Ovary (tissue), 9 donors: ENCODE results near the gene ZNF280B. TPM values are rescaled to one million over a fixed set of nuclear protein-coding genes. Genes with fewer than 3 reads are reported as not detected.
"Not testable (repeated sequence)": the region's sequence is repeated elsewhere in the genome, so short reads cannot be mapped to it uniquely, and the experiment has no call there.

ENCODE experiments used
- DNase-seq, 5 donors: peaks; one replicate each; pipeline ENCODE4 v3.0.0-alpha.2; 2019 to 2020
- H3K27ac ChIP-seq, 2 donors: fragments of 200-600 bp; one replicate each; pipeline versions ENCODE4 v1.5.1 to v1.8.0; 2019 to 2022
- H3K27me3 ChIP-seq: fragments of 200-600 bp; one replicate; pipeline ENCODE4 v1.8.0; 2022
- H3K36me3 ChIP-seq: fragments of 200-600 bp; sonication (generic); one replicate; pipeline ENCODE4 v1.5.1; 2019
- H3K4me1 ChIP-seq: one replicate; pipeline ENCODE4 v1.8.1; 2013; ENCODE audit warnings: mild to moderate bottlenecking, moderate library complexity; ENCODE audit not compliant: insufficient read depth
- H3K4me3 ChIP-seq: fragments of 200-600 bp; sonication (generic); one replicate; pipeline ENCODE4 v1.5.1; 2017
- H3K9me3 ChIP-seq, 2 donors: fragments of 200-600 bp in 1 of 2; sonication (generic) in 1 of 2; one replicate each; pipeline versions ENCODE4 v1.5.1 to v1.8.1; 2013 to 2019; ENCODE audit warnings: mild to moderate bottlenecking in 1 of 2, moderate library complexity in 1 of 2
- EP300 ChIP-seq: sonication (generic); formaldehyde crosslinking; IDR thresholded peaks from one replicate; pipeline ENCODE4 v1.6.1; 2017; ENCODE audit warnings: antibody characterized with exemption
- POLR2A ChIP-seq: fragments of 450-650 bp; IDR thresholded peaks from one replicate; pipeline ENCODE4 v1.6.1; 2017; ENCODE audit warnings: antibody characterized with exemption, mild to moderate bottlenecking, moderate library complexity
- WGBS, 3 donors: extraction: QIAGEN DNeasy Blood & Tissue Kit in 1 of 3; methylation state at CpG; one replicate each; pipeline versions ENCODE4 v1.1.5 to v1.1.7; 2013 to 2017; 5-methylcytosine and 5-hydroxymethylcytosine counted together
- intact Hi-C, 4 donors: fragments of 100-400 bp; cut with DNase I; formaldehyde crosslinking; loops; one replicate each; pipeline versions ENCODE4 v1.11.0 to v1.15.1; 2022 to 2023
- polyA plus RNA-seq, 2 donors: library from polyadenylated mRNA; stranded (reverse); fragments of 200-250 nt in 1 of 2; fragments of 350-450 nt in 1 of 2; fragmentation: Illumina TruSeq in 1 of 2; extraction: RNeasy Lipid Tissue Mini Kit (QIAGEN cat#74804) in 1 of 2; gene quantifications; one replicate each; pipeline ENCODE4 v1.2.3, GENCODE V29; 2013 to 2014
- total RNA-seq, 7 donors: library from RNA; depleted of rRNA in 2 of 7; stranded (reverse); fragments of >200 nt in 2 of 7; fragmentation: NEBNext Ultra II Directional in 3 of 7; extraction: Animal tissue kit (Norgen Biotek cat#: 25700) in 3 of 7; gene quantifications; one replicate each; pipeline versions ENCODE4 v1.1.0 to v1.2.4, GENCODE V29; 2016 to 2023
- TF ChIP-seq, protein P1 (sequence below), 3 donors: fragments of 450-650 bp in 2 of 3; fragments of 200-600 bp in 1 of 3; IDR thresholded peaks; one replicate each; pipeline versions ENCODE4 v1.5.1 to v1.8.0; 2016 to 2022; ENCODE audit warnings: antibody characterized with exemption in 3 of 3, mild to moderate bottlenecking in 1 of 3
- donor health status: DM: no; HTN: no; CAD: no; lungs with moderate emphysema.
- donor health status: DM: no; HTN: no; CAD: no.
- donor health status: Bipolar disorder and iron deficiency.
- donor health status: DM: yes; HTN: yes; CAD: no.
- donor health status: DM: no; HTN: no; CAD: no.
- donor health status: DM: yes; HTN: yes; CAD: no.

The ZNF280B gene
- total and polyA plus RNA-seq, 9 donors = 0.72 to 4.0 (median 2.3) TPM

- 60 to 71% (median 62%) methylated on average over 4 of the region's 4 CpGs for WGBS, 3 donors
- intact Hi-C loops = no loop called here
- DNase-seq = no peak
- TF ChIP-seq EP300 (no peak), POLR2A (no peak)
- TF ChIP-seq, protein P1, sequence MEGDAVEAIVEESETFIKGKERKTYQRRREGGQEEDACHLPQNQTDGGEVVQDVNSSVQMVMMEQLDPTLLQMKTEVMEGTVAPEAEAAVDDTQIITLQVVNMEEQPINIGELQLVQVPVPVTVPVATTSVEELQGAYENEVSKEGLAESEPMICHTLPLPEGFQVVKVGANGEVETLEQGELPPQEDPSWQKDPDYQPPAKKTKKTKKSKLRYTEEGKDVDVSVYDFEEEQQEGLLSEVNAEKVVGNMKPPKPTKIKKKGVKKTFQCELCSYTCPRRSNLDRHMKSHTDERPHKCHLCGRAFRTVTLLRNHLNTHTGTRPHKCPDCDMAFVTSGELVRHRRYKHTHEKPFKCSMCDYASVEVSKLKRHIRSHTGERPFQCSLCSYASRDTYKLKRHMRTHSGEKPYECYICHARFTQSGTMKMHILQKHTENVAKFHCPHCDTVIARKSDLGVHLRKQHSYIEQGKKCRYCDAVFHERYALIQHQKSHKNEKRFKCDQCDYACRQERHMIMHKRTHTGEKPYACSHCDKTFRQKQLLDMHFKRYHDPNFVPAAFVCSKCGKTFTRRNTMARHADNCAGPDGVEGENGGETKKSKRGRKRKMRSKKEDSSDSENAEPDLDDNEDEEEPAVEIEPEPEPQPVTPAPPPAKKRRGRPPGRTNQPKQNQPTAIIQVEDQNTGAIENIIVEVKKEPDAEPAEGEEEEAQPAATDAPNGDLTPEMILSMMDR (IDR thresholded peaks at IDR 0.05) = no peak
- Histone ChIP-seq H3K4me1 (no peaks in the 10 kb centered on the region), H3K27ac (no peak overlapping the region), H3K36me3 (no peaks in the 10 kb centered on the region), H3K27me3 (no peaks in the 10 kb centered on the region), H3K9me3 (no peaks in the 10 kb centered on the region), H3K4me3 (no peak overlapping the region)
Observed at GRCh38 chr22:22516992-22517391, 8.4 kb upstream of the ZNF280B start.

- DNase-seq = no peak
- Histone ChIP-seq H3K27me3 (no peaks in the 10 kb centered on the region), H3K4me3 (no peak overlapping the region), H3K9me3 (no peaks in the 10 kb centered on the region), H3K4me1 (no peaks in the 10 kb centered on the region), H3K36me3 (no peaks in the 10 kb centered on the region), H3K27ac (no peak overlapping the region)
- TF ChIP-seq POLR2A (no peak), EP300 (no peak)
- TF ChIP-seq, protein P1 (IDR thresholded peaks at IDR 0.05) = no peak
- intact Hi-C loops = no loop called here
Observed at GRCh38 chr22:22515890-22516289, 7.3 kb upstream of the ZNF280B start.

DNA sequence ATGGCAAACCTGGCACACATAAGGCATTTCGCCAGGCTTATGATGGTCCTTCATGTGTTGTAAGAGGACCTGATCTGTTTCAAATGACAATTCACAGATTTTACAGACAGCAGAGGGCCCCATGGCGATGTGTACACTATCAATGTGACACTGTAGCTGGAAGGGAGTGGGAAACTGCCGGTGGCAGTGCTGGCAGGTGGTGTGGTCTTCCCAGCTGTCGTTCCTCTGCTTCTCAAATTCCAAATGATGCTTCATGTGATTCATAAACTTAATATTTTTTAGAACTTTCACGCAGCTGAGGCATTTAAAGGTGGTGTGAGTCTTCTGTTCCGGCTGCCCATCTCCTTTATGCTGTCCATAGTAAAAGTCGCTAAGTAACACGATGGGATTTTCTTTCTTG lies 5.9 kb upstream of the ZNF280B start:
- H3K27me3 ChIP-seq, H3K27ac ChIP-seq, H3K36me3 ChIP-seq, H3K4me1 ChIP-seq, intact Hi-C loops, DNase-seq, H3K4me3 ChIP-seq, H3K9me3 ChIP-seq: not testable (repeated sequence)
- WGBS, 3 donors = 57 to 62% (median 62%) methylated on average over 8 of the region's 8 CpGs

GRCh38 chr22:22513619-22514018 lies 5.1 kb upstream of the ZNF280B start:
- DNase-seq = no peak
- intact Hi-C loops = no loop called here
- WGBS, 3 donors = 82 to 93% (median 89%) methylated on average over 2 of the region's 2 CpGs

DNA sequence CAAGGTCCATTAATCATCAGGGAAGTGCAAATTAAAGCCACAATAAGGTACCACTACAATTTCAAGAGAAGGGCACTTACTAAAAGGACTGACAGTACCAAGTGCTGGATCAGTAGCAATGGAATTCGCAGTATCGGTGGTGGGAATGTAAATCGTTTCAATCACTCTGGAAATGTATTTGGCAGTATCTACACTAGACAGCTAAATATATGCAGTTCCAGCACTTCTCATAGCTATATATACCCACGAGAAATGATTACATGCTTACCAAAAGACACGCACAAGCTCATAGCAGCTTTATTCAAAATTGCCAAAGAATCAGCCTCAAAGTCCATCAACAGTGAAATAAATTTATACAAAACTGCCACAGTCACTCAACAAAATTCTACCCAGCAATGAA lies 4.4 kb upstream of the ZNF280B start:
- intact Hi-C loops = no loop called here
- TF ChIP-seq EP300 = no peak
- no peak for TF ChIP-seq POLR2A
- TF ChIP-seq, protein P1 (IDR thresholded peaks at IDR 0.05) = no peak
- Histone ChIP-seq H3K27me3 (no peaks in the 10 kb centered on the region), H3K36me3 (no peaks in the 10 kb centered on the region), H3K4me1 (no peaks in the 10 kb centered on the region), H3K27ac (no peak overlapping the region), H3K9me3 (no peaks in the 10 kb centered on the region), H3K4me3 (no peak overlapping the region)
- DNase-seq = no peak
- 66 to 80% (median 73%) methylated on average over 5 of the region's 5 CpGs for WGBS, 3 donors

More at GRCh38 chr22:22513619-22514018, 5.1 kb upstream of the ZNF280B start:
- Histone ChIP-seq H3K27ac (no peak overlapping the region), H3K36me3 (no peaks in the 10 kb centered on the region), H3K4me1 (no peaks in the 10 kb centered on the region), H3K4me3 (no peak overlapping the region), H3K9me3 (no peaks in the 10 kb centered on the region), H3K27me3 (no peaks in the 10 kb centered on the region)
- TF ChIP-seq POLR2A (no peak), EP300 (no peak)
- TF ChIP-seq, protein P1 (IDR thresholded peaks at IDR 0.05) = no peak

GRCh38 chr22:22510833-22511232 lies 2.3 kb upstream of the ZNF280B start:
- DNase-seq = not testable (repeated sequence)

GRCh38 chr22:22509912-22510311 lies 1.4 kb upstream of the ZNF280B start:
- intact Hi-C loops = not testable (repeated sequence)
- 96 to 97% (median 97%) methylated on average over 6 of the region's 6 CpGs for WGBS, 3 donors

More at GRCh38 chr22:22510833-22511232, 2.3 kb upstream of the ZNF280B start:
- H3K36me3 ChIP-seq, H3K4me1 ChIP-seq, intact Hi-C loops, H3K27ac ChIP-seq, H3K27me3 ChIP-seq, H3K4me3 ChIP-seq, H3K9me3 ChIP-seq: not testable (repeated sequence)
- 93 to 96% (median 96%) methylated on average over 7 of the region's 7 CpGs for WGBS, 3 donors

More at GRCh38 chr22:22509912-22510311, 1.4 kb upstream of the ZNF280B start:
- not testable (repeated sequence) for H3K9me3 ChIP-seq, H3K36me3 ChIP-seq, H3K4me3 ChIP-seq, H3K4me1 ChIP-seq, H3K27me3 ChIP-seq, H3K27ac ChIP-seq, DNase-seq
